IMR-90 (cell line): ENCODE data around the gene PARD3. TPM values are rescaled to one million over a fixed set of nuclear protein-coding genes. Genes with fewer than 3 reads are reported as not detected.
A peak's percentile ranks its signal among the peaks of the same experiment; 100 is the strongest.

Source experiments
- ATAC-seq: fragments of 200-7000 bp; cut with Tn5 transposase; 2 replicates; pipeline ENCODE4 v1.9.1; 2020; ENCODE audit warnings: low read depth, mild to moderate bottlenecking, moderate library complexity
- BruUV-seq: library from RNA; stranded (reverse); fragments of 400-500 nt; replicated peaks from 2 replicates; lab custom pipeline; 2021; lab: Mats Ljungman, UMichigan
- CTCF ChIA-PET: fragments of 300-600 bp; formaldehyde crosslinking; extraction: SDS; loops from one replicate; lab custom pipeline; 2021; ENCODE audit warnings: antibody characterized with exemption; lab: Yijun Ruan, JAX
- POLR2A ChIA-PET: fragments of 300-600 bp; sonication (Branson Sonifier 250); formaldehyde crosslinking; loops from one replicate; lab custom pipeline; 2022; ENCODE audit warnings: antibody characterized with exemption; ENCODE audit not compliant: unreplicated experiment; lab: Charles Lee
- DNase-seq: peaks from one replicate; pipeline ENCODE4 v3.0.0; 2013
- H2AFZ ChIP-seq: replicated peaks from 2 replicates; pipeline ENCODE3; 2013; ENCODE audit warnings: low read length, mild to moderate bottlenecking; ENCODE audit not compliant: poor library complexity
- H2AK5ac ChIP-seq: 2 replicates; pipeline ENCODE4 v1.6.1; 2013; ENCODE audit warnings: low read depth, low read length, inconsistent platforms
- H2AK9ac ChIP-seq: replicated peaks from 2 replicates; pipeline ENCODE3; 2013; ENCODE audit warnings: mild to moderate bottlenecking, low read depth, low read length, moderate library complexity; ENCODE audit not compliant: poor library complexity
- H2BK120ac ChIP-seq: 2 replicates; pipeline ENCODE4 v1.6.1; 2013; ENCODE audit warnings: low read depth, low read length, inconsistent platforms
- H2BK15ac ChIP-seq: 3 replicates; pipeline ENCODE4 v1.6.1; 2013; ENCODE audit warnings: low read depth, low read length, inconsistent platforms
- H2BK20ac ChIP-seq: 2 replicates; pipeline ENCODE4 v1.6.1; 2013; ENCODE audit warnings: low read depth, mild to moderate bottlenecking, inconsistent platforms, low read length, moderate library complexity
- H2BK5ac ChIP-seq: 2 replicates; pipeline ENCODE4 v1.6.1; 2013; ENCODE audit warnings: mild to moderate bottlenecking, low read depth, low read length, inconsistent platforms; ENCODE audit not compliant: poor library complexity, severe bottlenecking
- H3K14ac ChIP-seq: replicated peaks from 2 replicates; pipeline ENCODE4 v1.6.1; 2013; ENCODE audit warnings: low read depth, low read length, inconsistent platforms
- H3K18ac ChIP-seq: 2 replicates; pipeline ENCODE4 v1.6.1; 2013; ENCODE audit warnings: low read depth, low read length, control low read depth
- H3K23ac ChIP-seq: 2 replicates; pipeline ENCODE4 v1.6.1; 2013; ENCODE audit warnings: low read depth, low read length, inconsistent platforms
- H3K27ac ChIP-seq: 2 replicates; pipeline ENCODE4 v1.5.1; 2013; ENCODE audit warnings: mild to moderate bottlenecking, control low read depth, low read length; ENCODE audit not compliant: insufficient read depth
- H3K27me3 ChIP-seq: 2 replicates; pipeline ENCODE4 v1.6.1; 2013; ENCODE audit warnings: low read length; ENCODE audit not compliant: control insufficient read depth, insufficient read depth
- H3K36me3 ChIP-seq: 2 replicates; pipeline ENCODE4 v1.6.1; 2013; ENCODE audit warnings: low read length, mixed read lengths; ENCODE audit not compliant: control insufficient read depth, insufficient read depth
- H3K4ac ChIP-seq: 2 replicates; pipeline ENCODE4 v1.6.1; 2013; ENCODE audit warnings: low read depth, low read length, inconsistent platforms
- H3K4me1 ChIP-seq: 2 replicates; pipeline ENCODE4 v1.6.1; 2013; ENCODE audit warnings: low read length, mixed read lengths; ENCODE audit not compliant: control insufficient read depth, insufficient read depth
- H3K4me2 ChIP-seq: 2 replicates; pipeline ENCODE4 v1.6.1; 2013; ENCODE audit warnings: low read depth, mild to moderate bottlenecking, control low read depth, low read length, moderate library complexity
- H3K4me3 ChIP-seq: 2 replicates; pipeline ENCODE4 v1.5.1; 2013; ENCODE audit warnings: low read depth, mild to moderate bottlenecking, control low read depth, low read length, moderate library complexity; ENCODE audit not compliant: insufficient read depth
- H3K56ac ChIP-seq: 2 replicates; pipeline ENCODE4 v1.6.1; 2013; ENCODE audit warnings: low read length, inconsistent platforms; ENCODE audit not compliant: insufficient read depth; ENCODE audit errors: extremely low read depth
- H3K79me1 ChIP-seq, 2 experiments: 2 replicates each; pipeline ENCODE4 v1.6.1; 2013; ENCODE audit warnings: low read length in 2 of 2, inconsistent platforms in 1 of 2, low read depth in 1 of 2
- H3K9ac ChIP-seq: 2 replicates; pipeline ENCODE4 v1.6.1; 2013; ENCODE audit warnings: low read depth, low read length, control low read depth
- H3K9me1 ChIP-seq: 2 replicates; pipeline ENCODE4 v1.6.1; 2013; ENCODE audit warnings: low read length, inconsistent platforms; ENCODE audit not compliant: insufficient read depth
- H3K9me3 ChIP-seq: 2 replicates; pipeline ENCODE4 v1.6.1; 2013; ENCODE audit warnings: low read length; ENCODE audit not compliant: control insufficient read depth, insufficient read depth
- H4K20me1 ChIP-seq: 2 replicates; pipeline ENCODE4 v1.6.1; 2013; ENCODE audit warnings: low read length, inconsistent platforms; ENCODE audit not compliant: insufficient read depth
- H4K5ac ChIP-seq: 2 replicates; pipeline ENCODE4 v1.6.1; 2013; ENCODE audit warnings: mild to moderate bottlenecking, low read depth, low read length, control low read depth
- H4K8ac ChIP-seq, 2 experiments: 2 replicates each; pipeline ENCODE4 v1.6.1; 2013; ENCODE audit warnings: low read depth in 2 of 2, low read length in 2 of 2, control low read depth in 1 of 2, inconsistent platforms in 1 of 2
- H4K91ac ChIP-seq: 2 replicates; pipeline ENCODE4 v1.6.1; 2013; ENCODE audit warnings: low read depth, low read length, inconsistent platforms; ENCODE audit not compliant: insufficient read depth
- BHLHE40 ChIP-seq: fragments of 150-350 bp; IDR thresholded peaks from 2 replicates; pipeline ENCODE4 v1.6.1; 2016; ENCODE audit warnings: mild to moderate bottlenecking, low read depth, low read length
- CEBPB ChIP-seq: IDR thresholded peaks from 2 replicates; pipeline ENCODE4 v1.6.1; 2012; ENCODE audit warnings: low read depth, low read length, improper control_type of control experiment
- FOS ChIP-seq: fragments of 150-350 bp; IDR thresholded peaks from 2 replicates; pipeline ENCODE4 v1.6.1; 2016; ENCODE audit warnings: low read depth, low read length
- MAFK ChIP-seq: IDR thresholded peaks from 2 replicates; pipeline ENCODE4 v1.6.1; 2012; ENCODE audit warnings: low read depth, low read length, improper control_type of control experiment
- WGBS, 2 experiments: methylation state at CpG; one replicate each; pipeline versions ENCODE4 v1.1.5 to v1.1.7; 2013; ENCODE audit warnings: missing lambda C conversion rate in 2 of 2; ENCODE audit not compliant: insufficient read length in 1 of 2; ENCODE audit errors: extremely low coverage in 2 of 2; 5-methylcytosine and 5-hydroxymethylcytosine counted together
- dilution Hi-C: fragments of 300-500 bp; cut with HindIII; formaldehyde crosslinking; loops from one replicate; pipeline ENCODE4 v1.14.3; 2018; ENCODE audit warnings: low sequenced_read_pairs; ENCODE audit not compliant: unreplicated experiment
- in situ Hi-C: fragments of 300-500 bp; cut with MboI; formaldehyde crosslinking; loops from 3 replicates; pipeline ENCODE4 v1.14.3; 2019; ENCODE audit warnings: low sequenced_read_pairs, inconsistent platforms, mixed read lengths
- intact Hi-C: fragments of 100-400 bp; cut with micrococcal nuclease; formaldehyde crosslinking; loops from 2 replicates; pipeline ENCODE4 v1.10.0; 2022
- polyA plus RNA-seq, 3 experiments: library from polyadenylated mRNA; depleted of rRNA; stranded (reverse); fragments of >200 nt; gene quantifications; 2 replicates each; pipeline ENCODE4 v1.2.3, GENCODE V29; 2012; ENCODE audit warnings: low replicate concordance in 1 of 3
- total RNA-seq: library from RNA; depleted of rRNA; stranded (reverse); fragments of >200 nt; gene quantifications from 2 replicates; pipeline ENCODE4 v1.2.3, GENCODE V29; 2012

The PARD3 gene
- total and polyA plus RNA-seq, 2 of the 4 experiments (the other 2 are of a cell fraction): 14.6 to 37.5 TPM

DNA sequence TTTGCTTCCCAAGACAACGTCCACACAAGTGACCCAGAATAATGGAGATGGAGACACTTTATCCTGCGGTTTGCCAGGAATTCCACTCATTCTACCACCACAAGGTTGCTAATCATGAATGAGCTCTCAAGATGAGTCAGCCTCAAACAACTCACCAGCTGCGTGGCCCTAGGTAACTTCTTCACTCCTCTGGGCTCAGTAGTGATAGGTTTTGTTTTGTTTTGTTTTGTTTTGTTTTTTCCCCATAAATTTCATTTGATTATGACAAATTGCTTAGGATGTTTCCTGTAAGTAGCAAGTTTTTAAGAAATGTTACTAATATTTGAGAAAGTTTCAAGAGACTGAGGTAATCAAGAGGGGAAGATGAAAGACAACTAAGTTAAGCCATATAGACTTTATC lies 286.8 kb downstream of the PARD3 start:
- Histone ChIP-seq H3K14ac (peak overlapping the region; percentile 80), H3K4ac (peak overlapping the region; percentile 61; the same call in 1 of the 2 replicates), H2BK120ac (peak overlapping the region; percentile 75; the same call in 1 of the 2 replicates), H3K9ac (no peak overlapping the region), H2BK15ac (peak overlapping the region; percentile 71; the same call in 2 of the 3 replicates), H3K4me3 (no peak overlapping the region), H3K27me3 (no peaks in the 10 kb centered on the region), H2AK9ac (no peak overlapping the region), H4K20me1 (no peaks in the 10 kb centered on the region), H3K27ac (no peak overlapping the region), H3K9me1 (peaks cover 16% of the 10 kb centered on the region), H2BK5ac (peak overlapping the region; percentile 98), H3K4me1 (peaks cover 14% of the 10 kb centered on the region), H2BK20ac (peak overlapping the region; percentile 75), H4K91ac (0 out of 2 replicates have a peak overlapping the region, but pooled peaks have one; percentile 8), H3K23ac (peak overlapping the region; percentile 36), H3K56ac (no peak overlapping the region), H3K4me2 (peak overlapping the region; percentile 17; the same call in 1 of the 2 replicates), H2AFZ (no peak overlapping the region), H3K79me1 (peaks cover 8 to 35% of the 10 kb centered on the region in 2 experiments; a peak in 3 of 4 replicates), H2AK5ac (peak overlapping the region; percentile 93; the same call in 1 of the 2 replicates), H3K36me3 (no peaks in the 10 kb centered on the region), H3K9me3 (no peaks in the 10 kb centered on the region; the same call in 1 of the 2 replicates), H4K5ac (no peak overlapping the region; the same call in 1 of the 2 replicates), H4K8ac (peak overlapping the region in 1 of 2 experiments; percentile 73; a peak in 2 of 4 replicates), H3K18ac (peak overlapping the region; percentile 67; the same call in 1 of the 2 replicates)
- DNase-seq (peak; percentile 93), ATAC-seq (peak; percentile 68)
- ChIA-PET CTCF (no interaction called here), POLR2A (no interaction called here)
- TF ChIP-seq FOS: peak; percentile 82
- 0 out of 2 replicates have a peak, but pooled peaks have one; percentile 22 for TF ChIP-seq BHLHE40
- peak; percentile 24; the same call in 1 of the 2 replicates for TF ChIP-seq CEBPB
- TF ChIP-seq MAFK: no peak
- no CpG with 5 or more reads among the region's 3 CpGs for WGBS, 2 experiments
- in situ Hi-C loops: loop anchor here (5.0 kb wide), 1 partner anchor 104 kb away; no protein-coding TSS in a partner anchor
- dilution Hi-C loops: no loop called here
- intact Hi-C loops: loop anchor here (5.0 kb wide), 1 partner anchor 69 kb away; no protein-coding TSS in a partner anchor
- BruUV-seq: no TSS peak
